Stimulated activated naive B cell treated with anti-CD40 and anti-IgM and Interleukin-4, amounts not matched to agents 10 μg/mL and 1 μg/mL and 100 μg/mL, for 72 hours (primary cell): ENCODE results near the gene ZNF609.
A peak's percentile ranks its signal among the peaks of the same experiment; 100 is the strongest.

ENCODE experiments used
- ATAC-seq, 2 donors: fragments of 150-1000 bp; cut with Tn5 transposase; replicated peaks; 2 replicates each; pipeline ENCODE4 v1.10.0; 2021; ENCODE audit warnings: moderate library complexity in 1 of 2
- DNase-seq: peaks from one replicate; pipeline ENCODE4 v3.0.0; 2021
- H3K27ac Mint-ChIP-seq: one replicate; pipeline ENCODE4 v1.8.0; 2022; ENCODE audit warnings: mild to moderate bottlenecking, mixed read lengths
- H3K27me3 Mint-ChIP-seq, 2 donors: one replicate each; pipeline ENCODE4 v1.8.0; 2022; ENCODE audit warnings: mixed read lengths in 2 of 2
- H3K36me3 Mint-ChIP-seq, 2 donors: one replicate each; pipeline ENCODE4 v1.8.0; 2022; ENCODE audit warnings: mixed read lengths in 2 of 2, mild to moderate bottlenecking in 1 of 2
- H3K4me1 Mint-ChIP-seq, 2 donors: one replicate each; pipeline ENCODE4 v1.8.0; 2022; ENCODE audit warnings: mixed read lengths in 2 of 2, mild to moderate bottlenecking in 1 of 2
- H3K4me3 Mint-ChIP-seq, 2 donors: one replicate each; pipeline ENCODE4 v1.8.0; 2022; ENCODE audit warnings: mild to moderate bottlenecking in 2 of 2, mixed read lengths in 2 of 2, moderate library complexity in 1 of 2
- H3K9me3 Mint-ChIP-seq, 2 donors: one replicate each; pipeline ENCODE4 v1.8.0; 2022; ENCODE audit warnings: mixed read lengths in 2 of 2, mild to moderate bottlenecking in 1 of 2

Gene ZNF609

GRCh38 chr15:64502551-64502950, 42.2 kb downstream of the ZNF609 start:
- peaks cover 30 to 39% of the 10 kb centered on the region in 2 donors for H3K36me3 Mint-ChIP-seq
- H3K27me3 Mint-ChIP-seq: no peaks in the 10 kb centered on the region
- H3K27ac Mint-ChIP-seq: no peak overlapping the region
- DNase-seq: no peak
- no peak for ATAC-seq
- no peaks in the 10 kb centered on the region for H3K9me3 Mint-ChIP-seq
- H3K4me1 Mint-ChIP-seq: peaks cover 34 to 64% of the 10 kb centered on the region in 2 donors
- H3K4me3 Mint-ChIP-seq: no peak overlapping the region

DNA sequence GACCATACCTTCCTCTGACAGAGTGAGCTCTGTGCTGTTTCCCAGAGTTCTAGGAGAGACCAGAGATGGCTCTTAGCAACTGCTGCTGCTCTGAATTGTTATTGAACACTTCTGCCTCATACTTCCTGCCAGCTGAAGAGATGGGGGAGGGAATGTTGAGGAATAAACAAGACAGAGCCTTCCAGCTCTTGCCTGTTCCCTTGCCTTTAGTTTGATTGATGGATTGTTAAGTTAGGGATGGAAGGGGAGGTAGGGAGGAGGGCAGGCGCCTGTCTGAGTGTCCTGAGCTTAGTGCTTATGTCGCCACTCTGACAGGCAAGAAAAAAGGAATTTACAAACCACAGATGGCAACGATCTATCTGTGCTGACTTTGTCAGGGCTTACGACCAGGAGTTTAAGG, 42.8 kb downstream of the ZNF609 start:
- no peak for DNase-seq
- Mint-ChIP-seq H3K4me3 (peak overlapping the region in 1 of 2 donors; percentile 17), H3K27ac (peak overlapping the region; percentile 59), H3K27me3 (no peaks in the 10 kb centered on the region), H3K36me3 (peaks cover 30 to 39% of the 10 kb centered on the region in 2 donors), H3K4me1 (peaks cover 37 to 70% of the 10 kb centered on the region in 2 donors), H3K9me3 (no peaks in the 10 kb centered on the region)
- ATAC-seq: peak in 1 of 2 donors; percentile 15

GRCh38 chr15:64503640-64504039, 43.3 kb downstream of the ZNF609 start:
- Mint-ChIP-seq H3K27me3 (no peaks in the 10 kb centered on the region), H3K27ac (peak overlapping the region; percentile 59), H3K4me3 (peak overlapping the region; percentile 1 to 17), H3K4me1 (peaks cover 37 to 72% of the 10 kb centered on the region in 2 donors), H3K9me3 (no peaks in the 10 kb centered on the region), H3K36me3 (peaks cover 28 to 35% of the 10 kb centered on the region in 2 donors)
- no peak for DNase-seq
- ATAC-seq: peak; percentile 22 to 46

DNA sequence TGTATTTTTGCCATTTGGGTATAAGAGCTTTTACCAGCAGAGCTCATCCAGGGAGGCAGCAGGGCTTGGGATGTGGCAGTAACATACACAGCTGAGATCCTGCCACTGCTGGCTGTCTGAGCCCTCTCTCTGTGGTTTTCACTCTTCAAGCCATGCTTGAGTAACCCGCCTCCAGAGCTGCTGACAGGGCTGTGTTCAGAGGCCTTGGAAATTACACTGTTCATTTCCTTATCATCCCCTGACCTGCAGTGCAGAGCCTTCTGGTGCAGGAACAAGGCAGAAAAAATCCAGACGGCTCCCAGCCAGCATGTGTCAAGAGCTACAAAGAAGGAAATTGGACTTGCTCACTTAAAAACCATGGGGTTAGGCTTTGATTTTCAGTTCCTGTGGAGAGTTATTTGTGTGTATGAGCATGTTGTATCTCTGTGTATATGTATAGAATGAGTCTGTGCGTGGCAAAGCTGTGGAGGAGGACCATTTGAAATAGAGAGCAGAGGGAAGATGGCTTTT, 47.0 kb downstream of the ZNF609 start:
- ATAC-seq: peak; percentile 91 to 94
- peaks cover 6 to 10% of the 10 kb centered on the region in 2 donors for H3K36me3 Mint-ChIP-seq
- no peaks in the 10 kb centered on the region for H3K9me3 Mint-ChIP-seq
- H3K4me3 Mint-ChIP-seq: peak overlapping the region; percentile 14 to 52
- peak overlapping the region; percentile 9 for H3K27ac Mint-ChIP-seq
- no peaks in the 10 kb centered on the region for H3K27me3 Mint-ChIP-seq
- peak; percentile 7 for DNase-seq
- peaks cover 30 to 50% of the 10 kb centered on the region in 2 donors for H3K4me1 Mint-ChIP-seq

- ATAC-seq (peak in 1 of 2 donors; percentile 6), DNase-seq (no peak)
- peak overlapping the region in 1 of 2 donors; percentile 14 for H3K4me3 Mint-ChIP-seq
- H3K27ac Mint-ChIP-seq: no peak overlapping the region
- peaks cover 3 to 8% of the 10 kb centered on the region in 2 donors for H3K36me3 Mint-ChIP-seq
- H3K4me1 Mint-ChIP-seq: peaks cover 27 to 45% of the 10 kb centered on the region in 2 donors
- H3K9me3 Mint-ChIP-seq: no peaks in the 10 kb centered on the region
- no peaks in the 10 kb centered on the region for H3K27me3 Mint-ChIP-seq
These were observed 47.5 kb downstream of the ZNF609 start for GRCh38 chr15:64507845-64508244.

GRCh38 chr15:64513823-64514222, 53.4 kb downstream of the ZNF609 start:
- H3K27ac Mint-ChIP-seq: no peak overlapping the region
- H3K27me3 Mint-ChIP-seq: no peaks in the 10 kb centered on the region
- H3K36me3 Mint-ChIP-seq: peaks cover 11 to 14% of the 10 kb centered on the region in 2 donors
- DNase-seq (no peak), ATAC-seq (no peak)
- H3K4me1 Mint-ChIP-seq: peaks cover 14 to 28% of the 10 kb centered on the region in 2 donors
- H3K9me3 Mint-ChIP-seq: no peaks in the 10 kb centered on the region
- no peak overlapping the region for H3K4me3 Mint-ChIP-seq

GRCh38 chr15:64515196-64515595, 54.8 kb downstream of the ZNF609 start:
- Mint-ChIP-seq H3K4me3 (no peak overlapping the region), H3K27ac (no peak overlapping the region)

DNA sequence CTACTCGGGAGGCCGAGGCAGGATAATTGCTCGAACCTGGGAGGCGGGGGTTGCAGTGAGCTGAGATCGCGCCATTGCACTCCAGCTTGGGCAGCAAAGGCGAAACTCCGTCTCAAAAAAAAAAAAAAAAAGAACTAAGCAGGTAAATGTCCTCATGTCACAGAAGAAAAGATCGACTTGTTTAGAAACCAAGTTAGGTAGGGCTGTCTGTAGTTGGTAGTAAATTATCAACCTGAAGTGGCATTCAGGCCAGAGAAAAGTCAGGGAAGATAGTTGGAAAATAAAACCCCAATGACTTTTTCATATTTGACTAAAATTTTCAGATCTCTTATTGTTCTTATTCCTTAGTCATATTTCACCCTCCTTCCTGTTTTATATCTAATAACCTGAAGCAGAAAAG, 55.4 kb downstream of the ZNF609 start:
- Mint-ChIP-seq H3K9me3 (no peaks in the 10 kb centered on the region), H3K4me3 (no peak overlapping the region), H3K4me1 (peaks cover 10 to 21% of the 10 kb centered on the region in 2 donors), H3K27me3 (no peaks in the 10 kb centered on the region), H3K27ac (no peak overlapping the region), H3K36me3 (peaks cover 11 to 14% of the 10 kb centered on the region in 2 donors)
- ATAC-seq (no peak), DNase-seq (no peak)

More at GRCh38 chr15:64515196-64515595, 54.8 kb downstream of the ZNF609 start:
- H3K9me3 Mint-ChIP-seq: no peaks in the 10 kb centered on the region
- no peaks in the 10 kb centered on the region for H3K27me3 Mint-ChIP-seq
- H3K4me1 Mint-ChIP-seq: peaks cover 10 to 21% of the 10 kb centered on the region in 2 donors
- ATAC-seq (no peak), DNase-seq (no peak)
- peaks cover 11 to 14% of the 10 kb centered on the region in 2 donors for H3K36me3 Mint-ChIP-seq

DNA sequence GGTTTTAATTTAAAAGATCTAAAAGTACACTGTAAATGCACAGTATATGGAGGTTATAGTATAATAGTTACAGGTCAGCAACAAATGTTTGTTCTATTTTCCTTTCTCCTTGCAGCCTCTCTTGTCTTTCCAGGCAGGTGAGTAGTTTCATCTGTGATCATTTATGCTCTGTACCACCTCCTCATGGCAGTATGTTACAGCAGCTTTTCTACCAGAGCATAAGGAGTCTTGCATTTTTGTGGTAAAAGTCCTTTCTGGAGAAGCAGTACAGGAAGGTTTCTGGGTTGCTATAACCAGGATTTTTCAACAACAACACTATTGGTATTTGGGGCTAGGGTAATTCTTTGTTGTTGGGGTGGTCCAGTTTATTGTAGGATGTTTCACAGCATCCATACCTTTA, 59.5 kb downstream of the ZNF609 start:
- ATAC-seq: no peak
- peaks cover 3 to 14% of the 10 kb centered on the region in 2 donors for H3K4me1 Mint-ChIP-seq
- no peak for DNase-seq
- no peak overlapping the region for H3K27ac Mint-ChIP-seq
- no peaks in the 10 kb centered on the region for H3K9me3 Mint-ChIP-seq
- H3K27me3 Mint-ChIP-seq: no peaks in the 10 kb centered on the region
- peaks cover 6 to 19% of the 10 kb centered on the region in 2 donors for H3K36me3 Mint-ChIP-seq
- no peak overlapping the region for H3K4me3 Mint-ChIP-seq

- no peak for ATAC-seq
- Mint-ChIP-seq H3K9me3 (no peaks in the 10 kb centered on the region), H3K27me3 (no peaks in the 10 kb centered on the region), H3K4me3 (no peak overlapping the region), H3K36me3 (peaks cover 6 to 19% of the 10 kb centered on the region in 2 donors), H3K27ac (no peak overlapping the region), H3K4me1 (peaks cover 4 to 20% of the 10 kb centered on the region in 2 donors)
- DNase-seq: no peak
These were observed 60.8 kb downstream of the ZNF609 start for GRCh38 chr15:64521201-64521600.

GRCh38 chr15:64521726-64522164, 61.4 kb downstream of the ZNF609 start:
- no peak overlapping the region for H3K27ac Mint-ChIP-seq
- H3K27me3 Mint-ChIP-seq: no peaks in the 10 kb centered on the region
- peaks cover 6 to 18% of the 10 kb centered on the region in 2 donors for H3K36me3 Mint-ChIP-seq
- DNase-seq (no peak), ATAC-seq (no peak)
- H3K4me3 Mint-ChIP-seq: no peak overlapping the region
- peaks cover 4 to 20% of the 10 kb centered on the region in 2 donors for H3K4me1 Mint-ChIP-seq
- no peaks in the 10 kb centered on the region for H3K9me3 Mint-ChIP-seq

- H3K9me3 Mint-ChIP-seq: no peaks in the 10 kb centered on the region
- DNase-seq (no peak), ATAC-seq (no peak)
- no peak overlapping the region for H3K27ac Mint-ChIP-seq
- H3K27me3 Mint-ChIP-seq: no peaks in the 10 kb centered on the region
- peaks cover 6 to 15% of the 10 kb centered on the region in 2 donors for H3K36me3 Mint-ChIP-seq
- H3K4me3 Mint-ChIP-seq: no peak overlapping the region
- H3K4me1 Mint-ChIP-seq: peaks cover 4 to 23% of the 10 kb centered on the region in 2 donors
These were observed 61.9 kb downstream of the ZNF609 start for GRCh38 chr15:64522226-64522823.

- ATAC-seq (no peak), DNase-seq (no peak)
- Mint-ChIP-seq H3K4me1 (peaks cover 6 to 26% of the 10 kb centered on the region in 2 donors), H3K27me3 (no peaks in the 10 kb centered on the region), H3K36me3 (peaks cover 5 to 13% of the 10 kb centered on the region in 2 donors), H3K9me3 (no peaks in the 10 kb centered on the region), H3K27ac (no peak overlapping the region), H3K4me3 (no peak overlapping the region)
These were observed 62.9 kb downstream of the ZNF609 start for GRCh38 chr15:64523240-64523639.

- Mint-ChIP-seq H3K27ac (no peak overlapping the region), H3K9me3 (no peaks in the 10 kb centered on the region), H3K36me3 (peaks cover 3 to 17% of the 10 kb centered on the region in 2 donors), H3K4me3 (no peak overlapping the region), H3K4me1 (peaks cover 6 to 21% of the 10 kb centered on the region in 2 donors), H3K27me3 (no peaks in the 10 kb centered on the region)
- DNase-seq: no peak
- no peak for ATAC-seq
These were observed 64.4 kb downstream of the ZNF609 start for GRCh38 chr15:64524778-64525177.
